ENCODE measurements around the gene FOXP3. TPM values are rescaled to one million over a fixed set of nuclear protein-coding genes. Genes with fewer than 3 reads are reported as not detected.

The FOXP3 gene
- total and polyA plus RNA-seq, 2 of the 8 experiments (the other 6 are each of a cell fraction or from before 2014, with no cell fraction given) = 0.37 to 0.54 TPM

- Histone ChIP-seq H4K8ac (ENCODE audit: extremely low read depth, insufficient read depth, low read length) (no peak overlapping the region), H4K91ac (replicated peaks; ENCODE audit: insufficient read length, low read length) (no peak overlapping the region), H4K5ac (ENCODE audit: insufficient read length, low read depth, low read length) (no peak overlapping the region), H4K20me1 (replicated peaks in 1 of 2; ENCODE audit: control insufficient read depth in 1 of 2, insufficient read depth in 2 of 2, low read length in 2 of 2) (peaks cover 0 to 17% of the 10 kb centered on the region in 2 experiments), H3K18ac (ENCODE audit: extremely low read depth, low read length) (no peak overlapping the region), H2BK5ac (ENCODE audit: low read depth, low read length) (no peak overlapping the region), H3K56ac (replicated peaks; ENCODE audit: insufficient read length, low read depth, low read length) (no peak overlapping the region), H3K27ac (ENCODE audit: low read depth, low read length) (no peak overlapping the region), H3K23ac (ENCODE audit: insufficient read length) (no peak overlapping the region), H3K79me1 (ENCODE audit: low read depth, low read length) (peaks cover 2% of the 10 kb centered on the region; the same call in 1 of the 2 replicates), H3K4ac (replicated peaks; ENCODE audit: insufficient read length, low read depth, low read length) (no peak overlapping the region), H3K9ac (replicated peaks in 1 of 4; ENCODE audit: extremely low read depth in 1 of 4, low read depth in 3 of 4, low read length in 3 of 4) (no peak overlapping the region), H2BK20ac (ENCODE audit: low read length) (no peak overlapping the region), H3K4me2 (ENCODE audit: insufficient read depth in 1 of 2, low read depth in 2 of 2, low read length in 2 of 2) (peak overlapping the region in 1 of 2 experiments; percentile 93; a peak in 2 of 4 replicates), H2AK5ac (ENCODE audit: low read depth, low read length) (no peak overlapping the region), H3K14ac (ENCODE audit: insufficient read length) (no peak overlapping the region), H3K79me2 (ENCODE audit: control insufficient read depth in 1 of 2, insufficient read depth in 2 of 2, low read length in 2 of 2) (peaks cover 12 to 38% of the 10 kb centered on the region in 2 experiments; a peak in 3 of 4 replicates), H3K9me3 (ENCODE audit: insufficient read depth in 2 of 2, low read depth in 1 of 2, low read length in 1 of 2) (no peaks in the 10 kb centered on the region), H2BK15ac (ENCODE audit: low read length) (no peak overlapping the region), H3K23me2 (ENCODE audit: low read depth, low read length) (no peaks in the 10 kb centered on the region; the same call in 1 of the 2 replicates), H3K4me1 (replicated peaks in 1 of 4; ENCODE audit: control insufficient read depth in 3 of 4, insufficient read depth in 4 of 4, low read length in 3 of 4) (peaks cover 0 to 14% (median 5%) of the 10 kb centered on the region in 4 experiments; a peak in 4 of 7 replicates), H2AFZ (ENCODE audit: low read length) (no peak overlapping the region), H2BK120ac (replicated peaks; ENCODE audit: low read depth, low read length) (no peak overlapping the region), H3K36me3 (ENCODE audit: control insufficient read depth in 2 of 4, insufficient read depth in 4 of 4, low read length in 3 of 4) (no peaks in the 10 kb centered on the region), H3K4me3 (ENCODE audit: extremely low read depth in 1 of 4, insufficient read depth in 2 of 4, low read depth in 3 of 4, low read length in 4 of 4) (peak overlapping the region in 2 of 4 experiments; percentile 4 to 83; a peak in 3 of 8 replicates), H3K27me3 (replicated peaks in 1 of 4; ENCODE audit: control insufficient read depth in 3 of 4, extremely low read depth in 1 of 4, insufficient read depth in 3 of 4, low read length in 3 of 4) (no peaks in the 10 kb centered on the region), H2BK12ac (ENCODE audit: low read depth, low read length) (no peak overlapping the region)
- ChIA-PET CTCF (ENCODE audit: partially characterized antibody) (no interaction called here), POLR2A (ENCODE audit: partially characterized antibody) (interaction anchor here (1.0 to 1.5 kb wide), 2 partner anchors 10 to 11 kb away, joined by 3 to 4 read pairs; no protein-coding TSS in a partner anchor)
- FAIRE-seq = no peak
- 100% methylated on average over 2 of the region's 2 CpGs; no CpG with 5 or more reads in 1 of the 2 experiments for WGBS, 2 experiments (ENCODE audit: extremely low coverage in 1 of 2, insufficient coverage in 1 of 2, insufficient read length in 1 of 2, insufficient replicate concordance in 2 of 2, low coverage in 1 of 2, low lambda C conversion rate in 2 of 2, missing lambda C conversion rate in 1 of 2)
- no peak for DNase-seq (ENCODE audit: low read depth in 1 of 2, low spot score in 2 of 2)
- TF ChIP-seq SIX5 (IDR thresholded peaks at IDR 0.05; ENCODE audit: low read depth, low read length) = no peak
- TF ChIP-seq E2F6 (IDR thresholded peaks at IDR 0.05) = no peak
- TF ChIP-seq SIRT6 (IDR thresholded peaks at IDR 0.05; ENCODE audit: low read length) = no peak
- no peak for TF ChIP-seq SIN3A (conservative IDR thresholded peaks at IDR 0.05 in 1 of 2, IDR thresholded peaks at IDR 0.05 in 1 of 2; ENCODE audit: low read depth in 1 of 2, low read length in 2 of 2)
- no peak for TF ChIP-seq EGR1 (IDR thresholded peaks at IDR 0.05; ENCODE audit: borderline replicate concordance, low read depth, low read length)
- TF ChIP-seq KDM1A (IDR thresholded peaks at IDR 0.05; ENCODE audit: borderline replicate concordance, low read length) = no peak
- no peak for TF ChIP-seq CHD2 (IDR thresholded peaks at IDR 0.05; ENCODE audit: low read length)
- TF ChIP-seq HDAC2 (IDR thresholded peaks at IDR 0.05; ENCODE audit: borderline replicate concordance in 1 of 2, low read depth in 2 of 2, low read length in 2 of 2) = no peak
- TF ChIP-seq CTCF (IDR thresholded peaks at IDR 0.05; ENCODE audit: control extremely low read depth in 1 of 3, insufficient read depth in 1 of 3, low read depth in 1 of 3, low read length in 3 of 3) = no peak
- no peak for TF ChIP-seq SUZ12 (IDR thresholded peaks at IDR 0.05; ENCODE audit: low read length)
Measured at GRCh38 chrX:49271341-49271740, 6.8 kb upstream of the FOXP3 start.

Data from H1 (cell line).